GM15510 (cell line): Measurements from ENCODE around the gene SLC25A19.

Experiments
- POLR2A ChIP-seq: IDR thresholded peaks from 3 replicates; pipeline ENCODE4 v1.6.1; 2011; ENCODE audit warnings: borderline replicate concordance; ENCODE audit not compliant: insufficient read length; ENCODE audit errors: extremely low read depth

The SLC25A19 gene

DNA sequence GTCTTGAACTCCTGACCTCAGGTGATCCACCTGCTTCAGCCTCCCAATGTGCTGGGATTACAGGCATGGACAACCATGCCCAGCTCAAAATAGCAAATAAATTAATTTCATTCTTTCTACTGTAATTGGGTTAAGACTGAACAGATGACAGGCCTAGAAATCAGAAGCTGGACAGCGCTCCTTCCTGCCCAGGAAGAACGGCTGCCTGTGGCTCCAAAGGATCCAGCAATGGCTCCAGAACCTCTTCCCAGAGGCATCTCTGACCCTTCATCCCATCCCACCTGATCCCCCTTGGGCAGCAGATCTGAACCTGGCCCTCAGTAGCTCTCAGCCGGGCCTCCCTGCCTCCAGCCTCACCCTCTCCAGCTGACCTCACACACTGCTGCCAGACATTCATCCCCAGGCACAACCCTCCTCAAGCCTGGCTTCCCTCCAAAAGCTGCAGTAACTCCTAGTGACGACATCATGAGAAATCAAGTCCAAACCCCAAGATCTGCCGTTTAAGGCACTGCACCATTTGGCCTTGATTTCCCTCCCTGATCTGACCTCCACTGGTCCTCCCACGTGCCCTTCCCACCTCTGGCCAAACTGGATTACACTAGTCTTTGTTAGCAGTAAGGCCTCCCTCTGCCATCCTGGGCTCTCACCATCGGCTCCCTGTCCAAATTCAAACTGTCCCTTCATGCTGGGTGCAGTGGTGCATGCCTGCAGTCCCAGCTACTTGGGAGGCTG is 15.1 kb downstream of the SLC25A19 start:
- TF ChIP-seq POLR2A, result no peak

DNA sequence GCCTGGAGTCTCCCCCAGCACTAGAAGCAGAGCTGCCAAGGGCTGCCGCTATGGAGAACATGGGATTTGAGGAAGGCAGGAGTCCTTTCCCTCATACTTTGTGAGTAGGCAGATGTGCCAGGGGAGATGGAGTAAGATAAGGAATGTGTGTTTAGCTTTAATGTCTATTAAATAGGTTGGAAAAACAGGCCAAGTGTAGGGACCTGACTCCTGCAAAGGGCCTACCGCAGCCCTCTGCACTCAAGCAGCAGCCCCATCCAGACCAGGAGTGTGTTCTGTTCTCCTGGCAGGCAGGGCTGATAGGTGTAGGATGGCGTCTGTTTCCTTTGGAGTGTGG is 16.4 kb downstream of the SLC25A19 start:
- TF ChIP-seq POLR2A, result no peak

DNA sequence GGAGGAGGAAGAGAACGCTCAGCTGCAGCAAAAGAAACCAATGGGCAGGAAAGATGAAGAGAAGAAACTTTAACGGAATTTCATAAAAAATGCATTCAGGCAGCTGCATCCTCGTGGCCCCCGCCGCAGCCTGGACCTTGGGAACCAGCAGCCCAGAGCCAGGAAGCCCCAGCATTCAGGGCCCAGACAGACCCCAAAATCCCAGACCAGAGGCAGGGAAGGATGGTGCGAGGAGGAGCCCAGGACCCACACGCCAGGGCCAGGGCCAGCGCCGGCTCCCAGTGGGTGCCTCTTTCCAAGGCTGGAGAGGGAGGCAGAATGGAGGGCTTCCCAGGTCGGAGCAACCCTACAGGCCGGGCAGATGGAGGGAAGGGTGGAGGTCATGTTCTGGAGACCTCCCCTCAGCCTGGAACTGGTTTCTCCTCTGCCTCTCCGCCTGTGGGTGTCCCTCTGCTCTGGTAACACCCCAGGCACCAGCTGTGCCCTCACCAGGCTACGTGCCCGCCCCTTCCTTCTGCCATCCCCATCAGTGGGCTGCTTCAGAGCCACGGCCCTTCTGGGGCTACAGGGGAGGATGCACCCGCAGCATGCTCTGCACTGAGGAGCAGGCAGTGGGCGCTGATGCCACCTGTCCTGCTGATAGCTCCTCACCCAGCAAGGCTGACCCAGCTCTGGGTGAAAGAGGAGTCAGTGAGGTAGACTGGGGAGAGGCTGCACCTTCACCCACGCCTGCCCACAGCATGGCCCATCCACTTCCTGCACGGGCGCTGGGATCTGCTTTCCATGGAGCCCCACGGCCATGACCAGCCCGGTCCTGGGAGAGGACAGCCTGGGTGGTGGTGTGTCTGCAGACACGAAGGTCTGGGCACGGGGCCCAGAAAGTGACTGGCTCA is 17.0 kb downstream of the SLC25A19 start:
- no peak for TF ChIP-seq POLR2A

DNA sequence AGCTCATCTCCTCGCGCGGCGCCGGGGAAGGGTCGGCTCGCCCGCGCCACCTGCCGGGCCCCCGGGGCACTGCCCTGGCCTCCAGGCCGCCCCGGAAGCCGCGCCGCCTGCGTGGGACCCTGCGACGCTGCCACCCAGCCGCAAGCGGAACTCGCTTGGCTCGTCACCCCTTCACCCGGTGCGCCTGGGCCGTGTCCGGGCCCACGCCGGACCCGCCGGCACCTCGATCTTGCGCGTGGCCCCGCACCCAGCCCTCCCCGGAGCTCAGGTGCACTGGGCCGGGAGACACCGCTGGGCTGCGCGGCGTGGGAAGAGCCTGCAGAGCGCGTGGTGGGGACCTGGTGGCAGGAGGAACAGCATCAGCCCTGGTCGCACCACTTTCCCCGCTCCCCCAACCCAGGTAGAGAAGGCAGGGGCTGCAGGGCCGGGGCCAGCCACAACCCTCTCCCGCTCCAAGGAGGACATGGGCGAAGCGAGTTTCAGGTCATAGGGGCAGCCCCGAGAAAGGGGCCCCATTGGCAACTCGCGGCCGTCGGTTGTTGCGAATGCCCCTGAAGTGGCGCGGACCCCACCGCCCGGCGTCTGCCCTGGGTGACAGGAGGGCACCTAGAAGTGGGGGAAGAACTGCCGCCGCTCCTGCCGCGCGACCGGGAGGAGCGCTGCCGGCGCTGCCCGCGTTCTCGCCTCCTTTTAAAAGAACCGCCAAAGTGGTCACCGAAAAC is 17.8 kb downstream of the SLC25A19 start:
- peak; percentile 81 for TF ChIP-seq POLR2A

DNA sequence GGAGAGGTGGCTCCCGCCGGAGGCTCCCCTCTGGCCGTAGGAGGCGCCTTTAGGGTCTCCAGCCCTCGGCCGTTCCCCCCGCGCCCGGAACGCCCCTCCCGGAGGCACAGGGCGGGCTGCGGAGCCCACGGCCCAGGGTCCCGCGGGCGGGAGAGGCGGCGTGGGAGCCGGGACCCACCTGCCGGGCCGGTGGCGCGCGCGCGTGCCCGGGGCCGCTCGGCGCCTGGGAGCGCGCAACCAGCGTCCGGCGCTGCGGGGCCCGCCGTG is 18.3 kb downstream of the SLC25A19 start, which contains the start of gene MIF4GD:
TSS of gene MIF4GD (minus strand) at position 266 of the 267 bp plus-strand sequence. CDS start 1,036 bp downstream, outside the sequence.
- no peak for TF ChIP-seq POLR2A

DNA sequence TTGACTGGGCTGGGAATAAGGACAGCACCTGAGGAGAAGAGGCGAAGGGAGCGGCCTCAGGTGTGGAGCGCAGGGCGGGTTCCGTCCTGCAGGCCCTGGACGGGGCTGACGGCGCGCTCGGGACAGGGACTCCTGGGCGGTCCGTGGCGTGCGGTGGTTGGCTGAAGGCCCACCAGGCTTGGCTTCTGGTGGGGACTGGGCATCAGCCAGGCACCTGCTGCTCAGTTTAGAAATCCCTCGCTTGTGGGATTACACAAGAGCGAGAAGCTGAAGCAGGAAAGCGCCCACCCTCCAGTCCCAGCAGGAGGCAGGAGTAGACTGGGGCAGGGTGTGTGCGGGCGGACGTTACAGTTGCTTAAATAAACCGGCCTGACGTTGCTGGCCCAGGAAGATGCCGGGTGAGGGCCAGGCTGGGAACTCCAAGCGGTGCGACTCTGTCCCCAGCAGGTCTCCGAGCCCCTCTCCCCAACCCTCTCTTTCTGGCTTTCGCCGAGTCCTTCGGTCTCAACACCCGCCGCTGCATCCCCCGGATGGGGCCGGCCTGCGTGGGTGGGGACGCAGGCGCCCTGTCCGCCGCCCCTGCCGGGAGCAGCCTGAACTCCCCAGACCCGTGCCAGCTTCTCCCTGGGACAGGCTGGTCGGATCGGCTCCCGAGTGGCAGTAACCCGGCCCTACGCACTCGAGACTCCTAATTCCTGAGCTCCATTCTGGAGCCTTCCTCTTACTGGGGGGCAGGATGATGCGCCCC is 18.8 kb downstream of the SLC25A19 start:
- peak; percentile 36 for TF ChIP-seq POLR2A

DNA sequence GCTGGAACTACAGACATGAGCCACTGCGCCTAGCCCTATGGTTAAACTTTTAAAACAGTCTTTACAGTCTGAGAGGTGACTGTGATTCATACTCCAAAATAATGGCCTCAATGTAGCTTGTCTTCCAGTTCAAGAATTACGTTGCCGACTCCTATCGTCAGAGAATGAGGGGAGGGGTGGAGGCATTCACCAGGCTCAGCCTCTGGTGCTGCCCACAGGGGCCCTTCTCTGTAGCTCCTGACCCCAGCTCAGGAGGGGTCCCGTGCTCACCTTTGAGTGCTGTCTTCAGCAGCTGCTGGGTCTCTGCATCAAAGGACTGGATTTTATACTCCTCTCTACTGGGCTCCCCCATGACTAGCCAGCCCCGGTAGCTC is 19.4 kb downstream of the SLC25A19 start:
- TF ChIP-seq POLR2A, result no peak

DNA sequence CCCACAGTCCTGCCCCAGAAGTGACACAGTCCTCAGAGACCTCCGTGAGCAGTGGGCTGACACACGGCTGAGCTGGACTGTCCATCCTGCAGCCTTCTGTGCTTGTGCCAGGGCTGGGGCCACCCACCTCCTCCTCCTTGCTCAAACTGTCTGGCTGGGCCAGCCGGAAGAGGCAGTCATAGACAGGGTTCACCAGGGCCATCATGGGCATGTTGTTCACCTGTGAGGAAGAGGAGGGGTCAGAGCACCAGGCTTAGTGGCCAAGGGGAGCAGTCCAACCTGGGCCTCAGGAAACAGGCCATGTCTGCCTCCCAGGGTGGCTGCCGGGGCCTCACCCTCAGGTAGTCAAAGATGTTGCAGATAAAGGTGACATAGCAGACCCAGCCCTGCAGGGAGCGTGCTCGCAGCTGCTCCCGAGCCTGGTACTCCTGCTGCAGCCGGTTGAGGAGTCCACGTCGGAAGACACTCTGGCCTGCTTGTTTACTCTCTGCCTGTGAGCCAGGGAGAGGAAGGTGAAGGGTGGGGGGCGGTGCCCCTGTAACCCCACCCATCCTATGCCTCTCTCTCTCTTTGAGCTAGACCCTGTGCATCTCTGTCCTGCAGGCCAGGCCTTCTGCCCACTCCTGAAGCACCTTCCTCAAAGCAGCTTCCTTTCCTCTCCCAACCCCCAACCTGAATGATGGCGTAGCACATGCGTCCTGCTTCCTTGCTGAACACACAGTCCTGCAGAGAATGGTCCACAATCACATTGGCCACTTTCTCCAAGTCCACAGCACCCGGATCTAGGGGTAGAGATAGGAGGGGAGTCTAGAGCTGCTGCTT is 21.6 kb downstream of the SLC25A19 start:
- TF ChIP-seq POLR2A, result no peak

DNA sequence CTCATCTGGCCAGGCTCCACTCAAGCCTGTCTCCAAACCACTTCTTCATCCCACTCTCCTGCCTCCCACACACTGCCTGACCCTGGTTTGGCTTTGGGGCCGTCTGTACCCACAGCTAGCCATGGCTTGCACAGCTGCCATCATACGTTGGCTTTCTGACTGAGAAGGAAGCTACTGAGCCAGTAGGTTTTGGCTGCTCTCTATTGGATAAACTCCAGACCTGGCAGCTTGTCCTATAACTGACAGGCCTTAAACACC is 22.2 kb downstream of the SLC25A19 start:
- TF ChIP-seq POLR2A, result no peak

DNA sequence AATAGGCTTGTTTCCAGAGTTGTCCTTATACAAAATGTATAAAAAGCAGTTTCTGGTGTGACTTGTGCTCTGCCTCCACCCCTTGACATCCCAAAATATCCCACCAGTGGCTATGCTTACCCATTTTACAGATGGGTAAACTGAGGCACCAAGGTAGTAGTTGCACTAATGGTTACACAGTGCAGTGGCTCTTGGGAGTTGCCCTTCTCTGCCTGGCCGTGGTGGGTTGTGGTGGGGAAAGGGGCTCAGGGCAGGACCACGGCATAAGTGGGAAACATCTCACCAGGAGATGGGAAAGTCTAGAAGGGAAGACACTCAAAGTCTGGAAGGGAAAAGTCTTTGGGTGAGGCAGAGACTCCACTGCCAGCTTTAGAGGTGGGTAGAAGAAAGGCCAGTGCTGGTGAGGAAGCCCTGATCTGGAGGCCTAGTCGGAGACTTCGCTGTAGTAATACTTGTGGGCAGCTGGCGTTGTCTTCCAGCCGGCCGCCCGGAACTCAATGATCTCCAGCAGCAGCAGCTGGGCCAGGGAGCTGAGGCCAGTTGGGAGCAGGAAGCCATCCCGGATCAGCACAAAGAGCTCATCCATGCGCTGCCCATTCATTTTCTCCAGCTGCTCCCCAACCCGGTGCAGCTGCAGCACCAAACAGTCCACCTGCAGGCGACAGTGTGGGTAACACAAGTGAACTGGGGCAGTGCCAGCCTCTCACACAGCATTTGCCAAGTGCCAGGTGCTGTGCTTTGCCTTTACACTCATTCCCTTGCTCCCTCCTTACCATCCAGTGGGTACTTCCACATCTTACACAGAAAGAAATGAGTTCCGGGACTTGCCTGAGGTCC is 22.7 kb downstream of the SLC25A19 start:
- no peak for TF ChIP-seq POLR2A

DNA sequence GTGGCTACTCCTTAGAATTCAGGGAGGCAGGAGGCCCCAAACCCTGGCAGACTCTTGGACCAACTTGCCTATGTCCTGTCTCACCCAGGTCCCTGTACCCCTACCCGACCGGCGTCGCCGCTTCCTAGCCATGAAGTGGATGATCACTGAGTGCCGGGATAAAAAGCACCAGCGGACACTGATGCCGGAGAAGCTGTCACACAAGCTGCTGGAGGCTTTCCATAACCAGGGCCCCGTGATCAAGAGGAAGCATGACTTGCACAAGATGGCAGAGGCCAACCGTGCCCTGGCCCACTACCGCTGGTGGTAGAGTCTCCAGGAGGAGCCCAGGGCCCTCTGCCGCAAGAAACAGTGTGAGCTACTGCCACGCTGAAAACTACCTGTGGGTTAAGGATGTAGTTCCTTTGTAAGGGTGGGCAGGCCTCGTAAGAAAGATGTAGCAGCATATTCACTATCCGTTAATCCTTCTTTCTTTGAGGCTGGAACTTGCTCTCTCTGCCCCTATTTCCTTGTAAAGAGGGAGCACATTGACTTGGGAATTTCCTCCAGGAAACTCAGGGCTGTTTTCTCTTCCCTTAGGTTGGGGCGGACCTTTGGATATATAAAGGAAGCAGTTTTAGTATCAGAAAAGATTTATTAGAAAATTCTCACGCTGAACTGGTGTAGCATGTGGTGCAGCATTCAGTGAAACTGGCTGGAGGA is 23.5 kb downstream of the SLC25A19 start:
- no peak for TF ChIP-seq POLR2A

DNA sequence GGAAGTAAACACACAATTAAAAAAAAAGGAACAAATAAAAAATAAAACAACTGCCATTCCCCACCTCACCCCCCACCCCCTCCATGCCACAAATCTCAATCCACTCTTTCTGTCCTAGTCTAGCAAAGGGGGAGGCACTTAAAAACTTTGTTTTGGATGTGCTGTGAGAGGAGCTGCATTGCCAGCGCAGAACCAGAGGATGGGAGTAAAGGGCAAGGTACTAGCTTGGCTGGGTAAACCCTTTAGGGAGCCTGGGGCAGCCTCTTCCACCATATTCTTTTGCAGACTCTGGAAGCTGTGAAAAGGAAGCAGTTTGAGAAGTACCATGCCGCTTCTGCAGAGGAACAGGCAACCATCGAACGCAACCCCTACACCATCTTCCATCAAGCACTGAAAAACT is 26.2 kb downstream of the SLC25A19 start:
- no peak for TF ChIP-seq POLR2A

DNA sequence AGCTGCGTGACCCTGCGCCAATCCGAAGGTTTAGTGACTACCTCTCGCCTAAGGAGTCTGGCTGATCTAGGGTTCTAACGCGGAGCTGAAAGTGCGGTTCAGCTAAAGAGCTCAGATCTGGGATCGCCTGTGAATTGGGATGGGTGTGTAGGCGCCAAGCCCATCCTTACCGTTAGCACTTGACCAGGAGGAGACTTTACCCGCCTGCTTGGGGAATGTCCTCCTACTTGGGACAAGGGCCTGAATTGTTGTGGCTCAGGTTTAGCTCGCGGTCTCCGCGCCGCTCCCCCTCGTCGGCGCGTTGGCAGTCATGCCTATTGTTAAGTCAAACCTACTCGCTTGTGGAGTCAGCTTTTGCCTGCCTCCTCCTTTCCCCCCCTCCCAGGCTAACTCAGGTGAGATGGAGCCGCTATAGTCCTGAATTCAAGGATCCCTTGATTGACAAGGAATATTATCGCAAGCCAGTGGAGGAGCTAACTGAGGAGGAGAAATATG is 27.1 kb downstream of the SLC25A19 start:
- no peak for TF ChIP-seq POLR2A
